Neuronal stem cell (in vitro differentiated cells): ENCODE data around the gene SIDT2.
A peak's percentile ranks its signal among the peaks of the same experiment; 100 is the strongest.

ENCODE experiments used
- DNase-seq: peaks from one replicate; pipeline ENCODE4 v3.0.0-alpha.2; 2013; ENCODE audit warnings: low spot score
- H2AFZ ChIP-seq: one replicate; pipeline ENCODE4 v1.6.1; 2013; ENCODE audit warnings: mild to moderate bottlenecking, low read length, inconsistent platforms
- H2AK5ac ChIP-seq: 2 replicates; pipeline ENCODE4 v1.6.1; 2013; ENCODE audit warnings: low read depth, mild to moderate bottlenecking, inconsistent platforms, low read length, moderate library complexity, mixed read lengths
- H2BK120ac ChIP-seq: 2 replicates; pipeline ENCODE4 v1.6.1; 2013; ENCODE audit warnings: low read depth, mild to moderate bottlenecking, inconsistent platforms, low read length, moderate library complexity, mixed read lengths
- H2BK12ac ChIP-seq: one replicate; pipeline ENCODE4 v1.6.1; 2013; ENCODE audit warnings: low read length, inconsistent platforms
- H2BK15ac ChIP-seq: 2 replicates; pipeline ENCODE4 v1.6.1; 2013; ENCODE audit warnings: mild to moderate bottlenecking, low read length, inconsistent platforms, mixed read lengths
- H2BK5ac ChIP-seq: one replicate; pipeline ENCODE4 v1.6.1; 2013; ENCODE audit warnings: inconsistent platforms, mild to moderate bottlenecking, low read length, moderate library complexity
- H3K14ac ChIP-seq: one replicate; pipeline ENCODE4 v1.6.1; 2013; ENCODE audit warnings: low read length, inconsistent platforms
- H3K18ac ChIP-seq: 2 replicates; pipeline ENCODE4 v1.6.1; 2013; ENCODE audit warnings: low read length, inconsistent platforms
- H3K23ac ChIP-seq: 2 replicates; pipeline ENCODE4 v1.6.1; 2013; ENCODE audit warnings: low read depth, mild to moderate bottlenecking, mixed read lengths, low read length, inconsistent platforms; ENCODE audit not compliant: poor library complexity
- H3K27ac ChIP-seq: replicated peaks from 3 replicates; pipeline ENCODE4 v1.5.1; 2013; ENCODE audit warnings: low read length, inconsistent platforms
- H3K27me3 ChIP-seq, 3 experiments: 2 replicates each; pipeline ENCODE4 v1.6.1; 2013; ENCODE audit warnings: low read length in 3 of 3, mild to moderate bottlenecking in 2 of 3, inconsistent platforms in 1 of 3, low read depth in 1 of 3, mixed read lengths in 1 of 3, moderate library complexity in 1 of 3; ENCODE audit not compliant: control insufficient read depth in 3 of 3, insufficient read depth in 3 of 3
- H3K36me3 ChIP-seq, 2 donors: replicated peaks in 1 of 2; 2 replicates each; pipeline ENCODE4 v1.6.1; 2013; ENCODE audit warnings: low read length in 2 of 2; ENCODE audit not compliant: control insufficient read depth in 2 of 2, insufficient read depth in 2 of 2
- H3K4ac ChIP-seq: 2 replicates; pipeline ENCODE4 v1.6.1; 2013; ENCODE audit warnings: inconsistent platforms, mild to moderate bottlenecking, low read length, moderate library complexity
- H3K4me1 ChIP-seq, 2 donors: 1 replicate in 1 of 2; 2 replicates in 1 of 2; pipeline ENCODE4 v1.6.1; 2013; ENCODE audit warnings: low read length in 2 of 2, low read depth in 1 of 2; ENCODE audit not compliant: control insufficient read depth in 2 of 2, insufficient read depth in 1 of 2
- H3K4me2 ChIP-seq: one replicate; pipeline ENCODE4 v1.6.1; 2013; ENCODE audit warnings: mild to moderate bottlenecking, low read length, inconsistent platforms; ENCODE audit not compliant: insufficient read depth, poor library complexity, severe bottlenecking
- H3K4me3 ChIP-seq, 2 donors: 2 replicates each; pipeline ENCODE4 v1.5.1; 2013; ENCODE audit warnings: low read length in 2 of 2, mild to moderate bottlenecking in 2 of 2, inconsistent platforms in 1 of 2, moderate library complexity in 1 of 2
- H3K79me1 ChIP-seq: one replicate; pipeline ENCODE4 v1.6.1; 2013; ENCODE audit warnings: low read depth, mild to moderate bottlenecking, inconsistent platforms, low read length, moderate library complexity
- H3K9ac ChIP-seq: one replicate; pipeline ENCODE4 v1.6.1; 2013; ENCODE audit warnings: mild to moderate bottlenecking, low read depth, low read length, inconsistent platforms; ENCODE audit not compliant: poor library complexity
- H3K9me3 ChIP-seq, 2 donors: replicated peaks in 1 of 2; 2 replicates each; pipeline versions ENCODE3 to v1.6.1; 2013; ENCODE audit warnings: low read length in 2 of 2, mild to moderate bottlenecking in 2 of 2, inconsistent platforms in 1 of 2, low read depth in 1 of 2, mixed read lengths in 1 of 2, moderate library complexity in 1 of 2; ENCODE audit not compliant: control insufficient read depth in 2 of 2, insufficient read depth in 1 of 2
- H4K8ac ChIP-seq: one replicate; pipeline ENCODE4 v1.6.1; 2013; ENCODE audit warnings: low read depth, mild to moderate bottlenecking, inconsistent platforms, low read length, moderate library complexity
- H4K91ac ChIP-seq: one replicate; pipeline ENCODE4 v1.6.1; 2013; ENCODE audit warnings: low read length, low read depth, mild to moderate bottlenecking, inconsistent platforms; ENCODE audit not compliant: poor library complexity
- WGBS, 2 donors: extraction: QIAGEN DNeasy Blood & Tissue Kit; methylation state at CpG; one replicate each; pipeline ENCODE4 v1.1.7; 2013; ENCODE audit warnings: missing lambda C conversion rate in 2 of 2, mixed read lengths in 1 of 2; ENCODE audit not compliant: insufficient read length in 2 of 2, insufficient replicate concordance in 1 of 2; ENCODE audit errors: extremely low coverage in 2 of 2; 5-methylcytosine and 5-hydroxymethylcytosine counted together

SIDT2 gene

DNA sequence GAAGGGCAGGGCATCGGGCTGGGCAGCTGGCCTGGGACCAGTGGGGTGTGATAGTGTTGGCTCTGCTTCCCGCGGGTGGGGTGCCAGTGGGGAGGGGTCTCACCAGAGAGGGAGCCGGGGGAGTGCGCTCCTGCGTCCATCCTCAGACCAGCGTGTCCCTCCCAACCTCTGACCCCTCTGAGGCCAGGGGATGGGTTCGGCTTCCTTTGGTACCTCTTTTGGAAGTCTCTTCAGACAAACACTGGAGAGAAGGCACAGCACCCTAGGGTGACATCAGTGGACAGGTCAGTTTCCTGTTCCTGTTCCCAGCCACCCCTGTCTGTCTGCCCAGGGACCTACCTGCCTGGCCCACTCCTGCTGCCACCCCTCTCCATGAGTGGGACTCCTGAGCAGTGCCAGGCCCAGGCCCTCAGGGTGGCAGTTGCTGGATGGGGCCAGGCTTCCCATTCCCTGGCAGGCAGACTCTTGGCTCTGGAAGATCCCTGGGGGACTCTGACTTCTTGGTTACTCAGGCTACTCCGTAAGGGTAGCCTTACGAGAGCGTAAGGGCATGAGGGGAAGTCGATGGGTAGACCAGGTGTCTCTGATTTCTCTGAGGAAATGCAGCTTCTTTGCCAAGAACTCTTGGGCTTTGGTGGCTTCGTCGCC lies 23.2 kb downstream of the SIDT2 start:
- Histone ChIP-seq H4K91ac (no peak overlapping the region), H3K4me2 (no peak overlapping the region), H4K8ac (no peak overlapping the region), H3K9me3 (no peaks in the 10 kb centered on the region), H3K4ac (no peak overlapping the region), H2BK12ac (no peak overlapping the region), H3K36me3 (peaks cover 16 to 19% of the 10 kb centered on the region in 2 donors), H2BK15ac (no peak overlapping the region), H2BK5ac (peak overlapping the region; percentile 7), H3K27ac (no peak overlapping the region), H3K18ac (no peak overlapping the region), H2AFZ (no peak overlapping the region), H3K4me3 (peak overlapping the region in 1 of 2 donors; percentile 53), H2AK5ac (no peak overlapping the region), H3K79me1 (no peaks in the 10 kb centered on the region), H3K27me3 (no peaks in the 10 kb centered on the region), H3K9ac (peak overlapping the region; percentile 66), H3K4me1 (peaks cover 12 to 37% of the 10 kb centered on the region in 2 donors), H2BK120ac (no peak overlapping the region), H3K14ac (peak overlapping the region; percentile 76), H3K23ac (no peak overlapping the region)
- DNase-seq: no peak
- no CpG with 5 or more reads among the region's 14 CpGs for whole genome bisulfite sequencing, 2 donors

DNA sequence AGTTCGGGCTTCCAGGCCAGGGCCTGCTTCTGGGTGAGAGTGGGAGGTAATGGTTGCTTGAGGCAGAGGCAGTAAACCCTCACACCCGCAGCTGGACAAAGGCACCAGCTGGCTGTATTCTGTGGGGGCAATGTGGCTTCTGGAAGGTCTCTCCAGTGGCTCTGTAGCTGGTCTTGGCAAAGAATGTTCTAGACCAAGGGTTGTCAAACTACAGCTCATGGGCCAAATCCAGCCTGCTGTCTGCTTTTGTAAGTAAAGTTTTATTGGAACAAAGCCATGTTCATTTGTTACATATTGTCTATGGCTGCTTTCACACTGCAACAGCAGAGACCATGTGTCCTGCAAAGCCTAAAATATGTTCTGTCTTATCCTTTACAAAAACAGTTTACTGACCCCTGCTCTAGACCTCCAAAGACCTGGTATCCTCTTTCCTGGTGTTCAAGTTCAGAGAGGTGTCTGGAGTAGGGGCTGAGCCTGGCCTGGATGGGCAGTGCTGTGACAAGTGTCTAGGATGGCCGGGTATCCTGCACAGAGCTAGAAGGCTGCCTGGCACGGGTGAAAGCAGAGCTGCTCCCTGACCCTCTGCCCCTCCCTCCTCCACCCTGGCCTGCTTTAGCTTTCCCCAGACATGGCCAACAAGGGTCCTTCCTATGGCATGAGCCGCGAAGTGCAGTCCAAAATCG lies 24.0 kb downstream of the SIDT2 start:
- Histone ChIP-seq H3K36me3 (peaks cover 16 to 19% of the 10 kb centered on the region in 2 donors), H3K18ac (peak overlapping the region; percentile 32), H2BK120ac (no peak overlapping the region), H2AFZ (no peak overlapping the region), H2BK5ac (no peak overlapping the region), H3K14ac (no peak overlapping the region), H3K9me3 (no peaks in the 10 kb centered on the region), H3K23ac (peak overlapping the region; percentile 74), H4K91ac (no peak overlapping the region), H3K4ac (no peak overlapping the region), H2BK15ac (no peak overlapping the region), H3K9ac (no peak overlapping the region), H3K79me1 (no peaks in the 10 kb centered on the region), H2AK5ac (no peak overlapping the region), H2BK12ac (no peak overlapping the region), H3K27ac (no peak overlapping the region), H4K8ac (no peak overlapping the region), H3K4me1 (peaks cover 12 to 36% of the 10 kb centered on the region in 2 donors), H3K27me3 (no peaks in the 10 kb centered on the region), H3K4me3 (peak overlapping the region in 1 of 2 donors; percentile 53), H3K4me2 (no peak overlapping the region)
- no CpG with 5 or more reads among the region's 7 CpGs for WGBS, 2 donors
- no peak for DNase-seq

DNA sequence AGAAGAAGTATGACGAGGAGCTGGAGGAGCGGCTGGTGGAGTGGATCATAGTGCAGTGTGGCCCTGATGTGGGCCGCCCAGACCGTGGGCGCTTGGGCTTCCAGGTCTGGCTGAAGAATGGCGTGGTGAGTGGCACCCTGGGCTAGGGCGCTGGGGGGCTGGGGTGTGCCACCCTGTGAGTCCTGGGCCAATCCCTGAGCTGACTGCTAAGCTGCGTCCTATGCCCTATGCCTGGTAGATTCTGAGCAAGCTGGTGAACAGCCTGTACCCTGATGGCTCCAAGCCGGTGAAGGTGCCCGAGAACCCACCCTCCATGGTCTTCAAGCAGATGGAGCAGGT lies 24.5 kb downstream of the SIDT2 start:
- no peak overlapping the region for H2AFZ ChIP-seq
- peak overlapping the region; percentile 32 for H3K18ac ChIP-seq
- H3K14ac ChIP-seq: no peak overlapping the region
- no peaks in the 10 kb centered on the region for H3K9me3 ChIP-seq
- no peak overlapping the region for H3K27ac ChIP-seq
- peak overlapping the region; percentile 74 for H3K23ac ChIP-seq
- no peak overlapping the region for H2BK5ac ChIP-seq
- no peak overlapping the region for H3K4me3 ChIP-seq
- DNase-seq: no peak
- H3K4me1 ChIP-seq: peaks cover 12 to 32% of the 10 kb centered on the region in 2 donors
- no peaks in the 10 kb centered on the region for H3K27me3 ChIP-seq
- H3K79me1 ChIP-seq: no peaks in the 10 kb centered on the region
- no peak overlapping the region for H2AK5ac ChIP-seq
- no peak overlapping the region for H2BK12ac ChIP-seq
- H3K4me2 ChIP-seq: no peak overlapping the region
- peaks cover 16 to 19% of the 10 kb centered on the region in 2 donors for H3K36me3 ChIP-seq
- no peak overlapping the region for H2BK120ac ChIP-seq
- H3K4ac ChIP-seq: no peak overlapping the region
- H2BK15ac ChIP-seq: no peak overlapping the region
- no peak overlapping the region for H4K91ac ChIP-seq
- WGBS, 2 donors: no CpG with 5 or more reads among the region's 10 CpGs
- H4K8ac ChIP-seq: no peak overlapping the region
- H3K9ac ChIP-seq: no peak overlapping the region

DNA sequence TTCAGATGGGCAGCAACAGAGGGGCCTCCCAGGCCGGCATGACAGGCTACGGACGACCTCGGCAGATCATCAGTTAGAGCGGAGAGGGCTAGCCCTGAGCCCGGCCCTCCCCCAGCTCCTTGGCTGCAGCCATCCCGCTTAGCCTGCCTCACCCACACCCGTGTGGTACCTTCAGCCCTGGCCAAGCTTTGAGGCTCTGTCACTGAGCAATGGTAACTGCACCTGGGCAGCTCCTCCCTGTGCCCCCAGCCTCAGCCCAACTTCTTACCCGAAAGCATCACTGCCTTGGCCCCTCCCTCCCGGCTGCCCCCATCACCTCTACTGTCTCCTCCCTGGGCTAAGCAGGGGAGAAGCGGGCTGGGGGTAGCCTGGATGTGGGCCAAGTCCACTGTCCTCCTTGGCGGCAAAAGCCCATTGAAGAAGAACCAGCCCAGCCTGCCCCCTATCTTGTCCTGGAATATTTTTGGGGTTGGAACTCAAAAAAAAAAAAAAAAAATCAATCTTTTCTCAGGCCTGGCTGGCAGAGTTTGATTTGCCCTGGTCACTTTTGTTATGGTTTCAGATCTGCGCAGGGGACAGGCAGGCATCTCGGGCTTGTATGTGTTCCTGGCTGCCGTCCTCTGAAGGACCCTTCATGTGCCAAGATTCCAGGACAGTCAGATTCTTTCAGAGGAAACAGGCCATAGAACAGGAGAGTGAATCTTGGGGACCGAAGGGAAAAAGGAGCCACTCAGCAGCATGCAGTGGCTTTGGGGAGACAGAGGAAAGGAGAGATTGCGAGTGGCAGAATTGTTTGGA lies 25.9 kb downstream of the SIDT2 start:
- Histone ChIP-seq H3K4me1 (peaks cover 3 to 22% of the 10 kb centered on the region in 2 donors), H2AK5ac (no peak overlapping the region), H4K8ac (no peak overlapping the region), H3K14ac (no peak overlapping the region), H2BK5ac (no peak overlapping the region), H3K27ac (no peak overlapping the region), H2BK12ac (no peak overlapping the region), H2AFZ (no peak overlapping the region), H3K4ac (no peak overlapping the region), H3K27me3 (no peaks in the 10 kb centered on the region), H4K91ac (no peak overlapping the region), H2BK15ac (no peak overlapping the region), H3K18ac (no peak overlapping the region), H3K23ac (peak overlapping the region; percentile 29), H3K9me3 (no peaks in the 10 kb centered on the region), H3K9ac (no peak overlapping the region), H3K79me1 (no peaks in the 10 kb centered on the region), H3K36me3 (peaks cover 16 to 19% of the 10 kb centered on the region in 2 donors), H3K4me3 (no peak overlapping the region), H2BK120ac (no peak overlapping the region), H3K4me2 (no peak overlapping the region)
- no peak for DNase-seq
- WGBS, 2 donors: no CpG with 5 or more reads among the region's 17 CpGs
